Ovary (tissue), 3 donors: ENCODE data around the gene CLDN17.

Experiments used
- EP300 ChIP-seq: sonication (generic); formaldehyde crosslinking; IDR thresholded peaks from one replicate; pipeline ENCODE4 v1.6.1; 2017; ENCODE audit warnings: antibody characterized with exemption
- POLR2A ChIP-seq: fragments of 450-650 bp; IDR thresholded peaks from one replicate; pipeline ENCODE4 v1.6.1; 2017; ENCODE audit warnings: antibody characterized with exemption, mild to moderate bottlenecking, moderate library complexity
- TF ChIP-seq, protein P1 (sequence below), 3 donors: fragments of 450-650 bp in 2 of 3; fragments of 200-600 bp in 1 of 3; IDR thresholded peaks; one replicate each; pipeline versions ENCODE4 v1.5.1 to v1.8.0; 2016 to 2022; ENCODE audit warnings: antibody characterized with exemption in 3 of 3, mild to moderate bottlenecking in 1 of 3
- donor health status: DM: no; HTN: no; CAD: no.

DNA sequence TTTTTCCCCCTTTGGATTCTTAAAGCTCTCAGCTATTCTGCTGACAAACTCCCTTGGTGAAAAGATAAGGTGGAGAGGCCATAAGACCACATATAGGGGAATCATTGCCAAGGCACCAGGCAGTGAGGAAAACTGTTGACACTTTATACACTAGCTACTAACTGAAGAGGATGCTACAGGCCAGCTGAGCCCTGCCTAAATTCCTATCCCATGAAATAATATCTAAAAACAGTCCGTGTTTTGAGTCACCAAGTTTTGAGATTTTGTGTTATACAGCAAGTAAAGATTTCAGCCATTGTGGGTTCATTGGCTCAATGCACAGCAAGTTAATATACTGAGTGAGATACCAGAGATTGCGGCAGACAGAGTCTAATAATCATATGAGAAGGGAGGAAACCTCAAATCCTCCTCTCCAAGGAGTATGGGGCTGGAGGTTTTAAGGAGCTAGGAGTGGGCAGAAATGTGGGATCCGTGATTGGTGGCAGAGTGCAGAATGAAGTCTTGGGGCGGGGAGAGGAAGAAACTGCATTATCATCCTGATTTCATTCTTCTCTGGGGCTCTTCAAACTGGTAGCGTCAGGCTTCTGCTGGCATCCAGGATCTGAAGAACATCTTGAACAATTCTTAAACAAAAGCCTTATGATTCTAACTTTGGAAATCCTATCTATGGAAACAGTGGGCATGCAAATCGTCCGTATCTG, 40.1 kb upstream of the CLDN17 start:
- TF ChIP-seq, protein P1, sequence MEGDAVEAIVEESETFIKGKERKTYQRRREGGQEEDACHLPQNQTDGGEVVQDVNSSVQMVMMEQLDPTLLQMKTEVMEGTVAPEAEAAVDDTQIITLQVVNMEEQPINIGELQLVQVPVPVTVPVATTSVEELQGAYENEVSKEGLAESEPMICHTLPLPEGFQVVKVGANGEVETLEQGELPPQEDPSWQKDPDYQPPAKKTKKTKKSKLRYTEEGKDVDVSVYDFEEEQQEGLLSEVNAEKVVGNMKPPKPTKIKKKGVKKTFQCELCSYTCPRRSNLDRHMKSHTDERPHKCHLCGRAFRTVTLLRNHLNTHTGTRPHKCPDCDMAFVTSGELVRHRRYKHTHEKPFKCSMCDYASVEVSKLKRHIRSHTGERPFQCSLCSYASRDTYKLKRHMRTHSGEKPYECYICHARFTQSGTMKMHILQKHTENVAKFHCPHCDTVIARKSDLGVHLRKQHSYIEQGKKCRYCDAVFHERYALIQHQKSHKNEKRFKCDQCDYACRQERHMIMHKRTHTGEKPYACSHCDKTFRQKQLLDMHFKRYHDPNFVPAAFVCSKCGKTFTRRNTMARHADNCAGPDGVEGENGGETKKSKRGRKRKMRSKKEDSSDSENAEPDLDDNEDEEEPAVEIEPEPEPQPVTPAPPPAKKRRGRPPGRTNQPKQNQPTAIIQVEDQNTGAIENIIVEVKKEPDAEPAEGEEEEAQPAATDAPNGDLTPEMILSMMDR (IDR thresholded peaks at IDR 0.05) = no peak
- TF ChIP-seq POLR2A (no peak), EP300 (no peak)
